Choroid plexus epithelial cell (primary cell): ENCODE data around the gene C9orf152.

Source experiments
- DNase-seq: peaks from one replicate; pipeline ENCODE4 v3.0.0-alpha.2; 2010; ENCODE audit warnings: low read depth
- H3K4me3 ChIP-seq: 2 replicates; pipeline ENCODE4 v1.5.1; 2011; ENCODE audit warnings: low read depth, mild to moderate bottlenecking, control low read depth, low read length, moderate library complexity
- CTCF ChIP-seq: conservative IDR thresholded peaks from 2 replicates; pipeline ENCODE4 v1.5.1; 2011; ENCODE audit warnings: low read depth, mild to moderate bottlenecking, control low read depth, inconsistent platforms, low read length, moderate library complexity

Gene C9orf152

GRCh38 chr9:110155751-110156150 lies 52.2 kb downstream of the C9orf152 start:
- no peak overlapping the region for H3K4me3 ChIP-seq
- no peak for TF ChIP-seq CTCF
- no peak for DNase-seq

- no peak overlapping the region for H3K4me3 ChIP-seq
- TF ChIP-seq CTCF = no peak
- DNase-seq = peak; percentile 38
Measured at GRCh38 chr9:110153431-110153830, 54.5 kb downstream of the C9orf152 start.

- no peak overlapping the region for H3K4me3 ChIP-seq
- peak; percentile 73 for DNase-seq
- peak; percentile 80 for TF ChIP-seq CTCF
Measured at GRCh38 chr9:110152704-110153374, 55.1 kb downstream of the C9orf152 start.
